Astrocyte of the hippocampus (primary cell): ENCODE measurements around the gene HYLS1.
A peak's percentile ranks its signal among the peaks of the same experiment; 100 is the strongest.

Source experiments
- DNase-seq: peaks from one replicate; pipeline ENCODE4 v3.0.0; 2011; ENCODE audit warnings: low read depth, low spot score

HYLS1 gene

GRCh38 chr11:125932301-125932700, 44.8 kb downstream of the HYLS1 start:
- no peak for DNase-seq

DNA sequence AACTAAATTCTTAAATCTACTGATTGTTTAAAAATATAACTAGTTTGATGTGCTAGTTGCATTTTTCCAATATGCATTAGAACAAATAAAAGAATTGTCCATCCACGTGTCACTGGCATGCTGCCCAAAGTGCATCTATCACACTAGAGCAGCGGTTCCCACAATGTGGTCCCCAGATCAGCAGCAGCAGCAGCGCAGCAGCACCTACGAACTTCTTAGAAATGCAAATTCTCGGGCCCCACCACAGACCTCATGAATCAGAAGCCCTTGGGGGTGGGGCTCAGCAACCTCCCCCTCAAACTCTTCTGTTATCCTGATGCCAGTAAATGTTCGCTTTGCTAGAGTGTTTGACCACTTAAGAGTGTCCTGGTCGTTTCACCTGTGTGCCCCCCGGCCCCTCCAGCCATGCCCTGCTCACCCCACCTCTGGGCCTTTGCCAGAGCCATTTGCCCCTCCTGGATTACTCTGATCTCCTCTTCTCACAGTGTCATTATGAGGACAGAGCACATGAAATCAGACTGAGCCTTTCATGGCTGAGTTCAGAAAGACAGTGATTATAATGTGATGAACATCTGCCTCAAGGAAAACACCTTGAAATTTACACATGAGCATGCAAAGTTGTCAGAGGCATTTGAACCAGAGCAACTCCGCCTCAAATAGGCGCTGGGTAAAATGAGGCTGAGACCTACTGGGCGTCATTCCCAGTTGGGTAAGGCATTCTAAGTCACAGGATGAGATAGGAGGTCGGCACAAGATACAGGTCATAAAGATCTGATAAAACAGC, 45.8 kb downstream of the HYLS1 start:
- no peak for DNase-seq

- no peak for DNase-seq
These were observed 47.0 kb downstream of the HYLS1 start for GRCh38 chr11:125934473-125934872.

- no peak for DNase-seq
These were observed 47.6 kb downstream of the HYLS1 start for GRCh38 chr11:125935056-125935455.

- DNase-seq = no peak
These were observed 48.2 kb downstream of the HYLS1 start for GRCh38 chr11:125935618-125936199.

DNA sequence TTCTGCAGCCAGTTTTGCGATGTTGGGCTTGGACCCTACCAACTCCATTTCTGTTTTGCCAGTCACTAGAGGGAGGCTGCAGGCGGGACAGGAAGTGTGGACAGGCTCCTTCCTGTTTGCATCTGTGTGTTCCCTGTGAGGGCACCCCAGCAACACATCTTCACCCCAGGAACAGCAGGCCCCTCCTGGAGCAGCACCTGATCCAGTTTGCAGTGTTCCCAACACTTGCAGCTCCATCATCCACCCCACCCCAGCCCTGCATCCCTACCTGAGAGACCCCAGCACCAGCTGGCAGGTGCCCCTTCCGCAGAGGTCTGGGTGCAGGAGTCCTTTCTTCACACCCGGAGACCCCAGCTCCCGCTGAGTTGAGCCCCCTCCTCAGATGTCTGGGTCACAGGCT, 51.0 kb downstream of the HYLS1 start:
- DNase-seq = no peak

DNA sequence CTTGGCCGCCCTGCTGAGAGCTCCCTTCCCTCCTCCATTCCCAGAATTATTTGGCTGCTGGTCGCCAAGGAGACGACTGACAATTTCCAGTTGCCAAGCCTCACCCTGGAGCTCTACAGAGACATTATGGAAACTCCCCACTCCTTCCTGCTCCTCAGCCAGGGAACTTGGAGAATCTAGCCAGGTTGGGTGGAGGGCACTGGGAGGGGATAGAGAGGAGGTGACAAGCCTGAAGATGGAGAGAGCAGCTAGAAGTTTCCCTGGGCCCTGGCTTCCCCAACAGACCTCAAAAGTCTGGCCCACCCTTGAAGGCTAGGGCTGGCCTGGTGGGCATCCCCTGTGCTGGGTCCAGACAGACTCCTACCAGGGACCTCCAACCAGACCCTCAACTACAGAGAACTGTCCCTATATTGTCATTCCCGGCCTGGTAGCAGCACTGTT, 51.6 kb downstream of the HYLS1 start:
- DNase-seq = peak; percentile 23

GRCh38 chr11:125940145-125940544, 52.7 kb downstream of the HYLS1 start:
- DNase-seq = no peak

DNA sequence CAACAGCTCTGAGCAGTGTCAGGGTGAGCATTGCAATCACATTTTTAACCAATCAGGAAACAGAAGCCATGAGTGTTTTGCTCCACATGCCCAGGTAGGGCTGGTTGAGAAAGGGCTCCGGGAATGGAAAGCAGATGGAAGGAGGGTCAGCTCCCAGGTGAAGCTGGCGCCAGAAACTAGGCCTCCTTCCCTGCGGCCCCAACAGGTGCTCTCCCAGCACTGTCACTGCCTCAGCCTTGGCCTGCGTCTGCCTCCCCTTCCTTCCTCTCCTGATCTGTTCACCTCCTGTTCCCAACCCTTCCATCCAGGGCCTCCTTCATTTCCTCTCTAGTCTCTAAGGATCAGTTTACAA, 53.8 kb downstream of the HYLS1 start:
- no peak for DNase-seq

DNA sequence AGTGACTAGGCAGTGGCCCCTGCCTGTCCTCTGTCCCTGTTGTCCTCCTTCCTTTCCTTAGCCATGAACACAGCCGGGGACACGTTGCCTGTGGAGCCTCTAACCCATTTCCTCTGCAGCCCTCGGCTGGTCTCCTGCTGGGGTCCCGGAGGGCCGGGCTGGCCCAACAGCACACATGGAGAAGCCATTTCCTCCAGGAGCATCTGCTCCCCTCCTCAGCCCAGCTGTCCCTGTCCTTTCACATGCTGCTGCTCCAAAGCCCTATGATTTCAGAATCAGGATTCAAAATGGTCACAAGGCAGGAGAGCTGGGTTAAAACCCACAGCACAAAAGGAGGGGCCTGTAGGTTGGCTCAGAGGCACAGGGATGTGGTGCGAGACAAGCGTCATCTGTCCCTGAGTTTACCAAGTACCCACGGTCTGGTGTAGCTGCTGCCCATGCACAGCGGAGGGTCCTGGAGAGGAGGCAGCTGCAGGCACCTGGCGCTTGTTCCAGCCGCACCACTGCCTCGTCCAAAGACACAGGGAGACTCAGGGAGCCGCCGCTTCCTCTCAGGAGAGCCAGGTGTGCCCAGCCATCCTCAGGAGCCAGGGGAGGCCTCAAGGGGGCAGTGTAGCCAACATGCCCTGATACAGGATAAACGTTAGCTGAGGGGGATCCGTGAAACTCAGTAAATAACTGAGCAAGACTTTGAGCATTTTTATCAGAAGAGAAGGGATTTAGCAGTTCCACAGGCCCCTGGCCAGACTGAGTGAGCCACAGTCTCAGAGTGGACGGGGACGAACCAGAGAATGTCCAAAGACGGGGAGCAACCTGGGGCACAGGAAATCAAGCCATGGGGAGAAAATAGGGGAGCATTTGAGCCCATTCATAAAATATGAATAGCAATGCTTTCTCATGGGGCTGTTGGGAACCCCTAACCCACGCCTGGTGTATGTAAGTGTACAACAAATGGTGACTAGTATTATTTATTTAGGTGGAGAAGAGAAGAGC, 54.4 kb downstream of the HYLS1 start:
- peak; percentile 75 for DNase-seq

DNA sequence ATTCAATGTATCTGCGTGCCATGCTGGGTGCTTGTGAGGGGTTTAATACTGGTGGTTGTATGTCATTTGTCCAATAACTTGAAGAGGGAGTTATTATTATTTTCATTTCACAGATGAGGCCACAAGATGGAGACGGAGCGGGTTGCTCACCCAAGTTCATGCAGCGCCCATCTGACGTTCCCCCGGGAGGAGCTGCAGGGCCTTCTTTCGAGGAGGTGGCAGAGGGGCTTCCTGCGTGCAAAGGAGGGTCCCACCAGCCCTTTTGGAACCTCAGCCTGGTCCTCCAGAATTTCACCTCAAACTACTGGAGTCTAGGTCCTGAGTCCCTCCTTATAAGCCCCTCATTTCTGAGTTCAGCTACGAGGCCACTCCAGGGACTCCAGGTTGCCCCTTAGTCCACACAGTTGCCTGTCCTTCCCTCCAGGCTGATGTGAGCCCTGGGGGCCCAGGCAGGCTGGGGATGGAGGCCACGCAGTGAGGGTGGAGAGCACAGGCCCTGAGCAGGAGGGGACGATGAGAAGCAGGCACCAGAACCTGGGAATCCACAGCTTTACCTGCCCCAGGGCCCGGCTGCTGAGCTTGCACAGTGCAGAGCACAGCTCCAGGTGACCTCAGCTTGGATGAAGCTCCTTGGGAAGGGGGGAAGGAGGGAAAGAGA, 55.4 kb downstream of the HYLS1 start:
- DNase-seq = no peak

GRCh38 chr11:125943661-125944349, 56.3 kb downstream of the HYLS1 start:
- no peak for DNase-seq

- no peak for DNase-seq
These were observed 57.0 kb downstream of the HYLS1 start for GRCh38 chr11:125944350-125945010.

- DNase-seq = no peak
These were observed 57.7 kb downstream of the HYLS1 start for GRCh38 chr11:125945011-125945796.

DNA sequence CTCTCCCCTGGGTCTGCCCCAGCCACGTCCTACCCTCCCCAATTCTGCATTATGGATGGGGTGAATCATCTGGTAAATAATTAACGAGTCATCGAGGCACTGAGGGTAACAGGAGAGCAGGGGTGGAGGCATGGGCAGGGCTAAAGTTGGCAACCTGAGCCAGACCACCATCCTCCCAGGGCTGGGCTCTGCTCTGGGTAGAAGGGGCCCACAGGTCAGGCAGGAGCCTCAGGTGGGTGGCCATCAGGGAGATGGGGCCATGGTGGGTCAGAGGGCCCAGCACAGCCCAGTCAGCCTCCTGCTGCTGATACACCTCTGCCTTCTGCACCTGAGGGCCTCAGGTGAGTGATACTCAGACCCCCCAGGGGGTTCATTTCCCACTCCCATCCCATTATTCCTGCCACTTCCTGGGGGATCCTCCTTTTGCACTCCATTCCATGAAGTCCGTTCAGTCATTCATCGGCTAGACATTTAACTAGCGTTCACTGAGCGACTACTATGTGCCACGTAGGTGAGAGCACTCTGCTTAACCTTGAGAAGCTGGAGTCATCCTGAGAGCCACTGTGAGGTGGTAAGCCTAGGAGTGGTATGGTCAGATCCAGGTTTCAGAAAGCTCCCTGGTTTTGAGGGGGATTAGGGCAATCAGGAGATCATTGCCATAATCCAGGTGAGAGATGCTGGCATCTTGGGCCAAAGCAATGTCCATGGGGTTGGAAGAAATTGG, 58.5 kb downstream of the HYLS1 start, which contains the start of gene VSIG10L2:
Gene VSIG10L2, plus strand, starts transcription at position 248 of the 724 bp plus-strand sequence. Its CDS starts 12 bp downstream, at position 260.
- DNase-seq = no peak

GRCh38 chr11:125946712-125947418, 59.4 kb downstream of the HYLS1 start:
- DNase-seq = no peak

DNA sequence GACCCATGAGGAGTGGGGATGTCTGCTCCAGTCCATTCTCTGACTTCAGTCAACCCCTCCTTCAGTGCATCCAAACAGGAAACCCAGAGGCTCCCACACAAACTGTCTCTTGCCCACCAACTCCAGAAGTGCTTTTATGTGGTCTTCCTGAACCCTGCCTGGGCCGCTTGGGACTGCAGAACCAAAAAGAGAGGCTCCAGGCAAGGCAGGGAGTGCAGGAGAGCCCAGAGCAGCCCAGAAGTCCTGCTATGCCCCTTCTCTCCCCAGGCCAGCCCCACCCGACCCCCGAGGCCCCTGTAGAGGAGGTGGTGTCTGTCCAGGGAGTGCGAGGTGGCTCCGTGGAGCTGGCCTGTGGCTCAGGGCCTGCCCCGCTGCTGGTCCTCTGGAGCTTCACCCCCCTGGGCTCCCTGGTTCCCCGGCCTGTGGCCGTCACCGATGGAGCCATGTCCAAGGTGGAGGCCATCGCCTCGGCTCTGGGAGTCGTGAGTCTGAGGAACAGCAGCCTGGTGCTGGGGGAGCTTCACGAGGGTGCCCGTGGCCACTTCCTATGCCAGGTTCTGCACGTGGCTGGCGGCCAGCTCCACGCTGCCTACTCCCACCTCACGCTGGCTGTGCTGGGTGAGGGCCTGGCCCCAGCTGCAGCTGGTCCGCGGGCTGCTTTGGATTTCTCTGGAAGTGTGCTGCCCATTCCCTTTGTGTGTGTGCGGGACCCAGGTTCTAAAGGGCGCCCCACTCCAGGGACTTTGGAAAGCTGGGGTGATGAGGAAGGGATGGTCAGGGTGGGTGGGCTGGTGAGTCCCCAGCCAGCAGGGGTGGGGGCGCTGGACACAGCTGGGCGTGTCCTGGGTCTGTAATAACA, 60.2 kb downstream of the HYLS1 start:
- no peak for DNase-seq
